ENCODE measurements around the gene EIF4B.
A peak's percentile ranks its signal among the peaks of the same experiment; 100 is the strongest.
"Not testable (repeated sequence)": the region's sequence is repeated elsewhere in the genome, so short reads cannot be mapped to it uniquely, and the experiment has no call there.

Gene EIF4B

GRCh38 chr12:53005986-53006809, at the start of gene EIF4B:
TSS of gene EIF4B (plus strand) at chr12:53006456. CDS start at chr12:53006484, 28 bp downstream.
- DNase-seq (ENCODE audit: low spot score): peak; percentile 100

- DNase-seq (ENCODE audit: low spot score): no peak
Measured at GRCh38 chr12:52956987-52957386, 49.3 kb upstream of the EIF4B start.

- no peak for DNase-seq (ENCODE audit: low spot score)
Measured at GRCh38 chr12:52964556-52965336, 41.5 kb upstream of the EIF4B start.

- DNase-seq (ENCODE audit: low spot score): no peak
Measured at GRCh38 chr12:52965337-52965731, 40.9 kb upstream of the EIF4B start.

GRCh38 chr12:52969166-52969795, 37.0 kb upstream of the EIF4B start:
- no peak for DNase-seq (ENCODE audit: low spot score)

- no peak for DNase-seq (ENCODE audit: low spot score)
Measured at GRCh38 chr12:52969828-52970569, 36.3 kb upstream of the EIF4B start.

GRCh38 chr12:52971679-52972329, 34.5 kb upstream of the EIF4B start:
- DNase-seq (ENCODE audit: low spot score): no peak

GRCh38 chr12:52975204-52975603, 31.1 kb upstream of the EIF4B start:
- no peak for DNase-seq (ENCODE audit: low spot score)

GRCh38 chr12:52975820-52976573, 30.3 kb upstream of the EIF4B start:
- DNase-seq (ENCODE audit: low spot score): no peak

GRCh38 chr12:52976574-52977071, 29.6 kb upstream of the EIF4B start:
- DNase-seq (ENCODE audit: low spot score): no peak

- no peak for DNase-seq (ENCODE audit: low spot score)
Measured at GRCh38 chr12:52977170-52977569, 29.1 kb upstream of the EIF4B start.

GRCh38 chr12:52980096-52980649, 26.1 kb upstream of the EIF4B start:
- DNase-seq (ENCODE audit: low spot score): no peak

GRCh38 chr12:52980650-52981423, 25.4 kb upstream of the EIF4B start:
- DNase-seq (ENCODE audit: low spot score): peak; percentile 88

GRCh38 chr12:52984136-52984535, 22.1 kb upstream of the EIF4B start:
- no peak for DNase-seq (ENCODE audit: low spot score)

GRCh38 chr12:52988898-52989297, 17.4 kb upstream of the EIF4B start:
- no peak for DNase-seq (ENCODE audit: low spot score)

GRCh38 chr12:52990206-52990605, 16.1 kb upstream of the EIF4B start:
- DNase-seq (ENCODE audit: low spot score): no peak

- not testable (repeated sequence) for DNase-seq (ENCODE audit: low spot score)
Measured at GRCh38 chr12:52992240-52992639, 14.0 kb upstream of the EIF4B start.

GRCh38 chr12:52992699-52993557, 13.3 kb upstream of the EIF4B start:
- DNase-seq (ENCODE audit: low spot score): no peak

- DNase-seq (ENCODE audit: low spot score): no peak
Measured at GRCh38 chr12:52993558-52993869, 12.7 kb upstream of the EIF4B start.
